Stomach smooth muscle (tissue), 2 donors: ENCODE results near the gene HRG.

ENCODE experiments used
- H3K27ac ChIP-seq: one replicate; pipeline ENCODE4 v1.7.0; 2013; ENCODE audit warnings: mild to moderate bottlenecking, low read length, inconsistent platforms
- H3K27me3 ChIP-seq, 2 donors: one replicate each; pipeline ENCODE4 v1.7.0; 2013; ENCODE audit warnings: low read length in 2 of 2; ENCODE audit not compliant: insufficient read depth in 2 of 2, control insufficient read depth in 1 of 2
- H3K36me3 ChIP-seq, 2 donors: one replicate each; pipeline ENCODE4 v1.7.0; 2013; ENCODE audit warnings: low read length in 2 of 2; ENCODE audit not compliant: control insufficient read depth in 2 of 2, insufficient read depth in 2 of 2
- H3K4me1 ChIP-seq: one replicate; pipeline ENCODE4 v1.7.0; 2013; ENCODE audit warnings: low read length; ENCODE audit not compliant: control insufficient read depth, insufficient read depth
- H3K4me3 ChIP-seq, 2 donors: one replicate each; pipeline ENCODE4 v1.7.0; 2013; ENCODE audit warnings: low read length in 2 of 2
- H3K9ac ChIP-seq, 2 donors: one replicate each; pipeline ENCODE4 v1.7.0; 2013; ENCODE audit warnings: low read length in 2 of 2, mild to moderate bottlenecking in 1 of 2
- H3K9me3 ChIP-seq, 2 donors: one replicate each; pipeline ENCODE4 v1.7.0; 2013; ENCODE audit warnings: low read length in 2 of 2; ENCODE audit not compliant: control insufficient read depth in 2 of 2
- donor health status: healthy.
- donor health status: Pancreatic carcinoma.

Gene HRG

GRCh38 chr3:186653984-186654383 is 11.8 kb upstream of the HRG start:
- Histone ChIP-seq H3K27ac (no peak overlapping the region), H3K9ac (no peak overlapping the region), H3K36me3 (no peaks in the 10 kb centered on the region), H3K4me1 (no peaks in the 10 kb centered on the region), H3K9me3 (no peaks in the 10 kb centered on the region), H3K4me3 (no peak overlapping the region), H3K27me3 (peaks cover 0 to 7% of the 10 kb centered on the region in 2 donors)

GRCh38 chr3:186663361-186664118 is 2.3 kb upstream of the HRG start:
- Histone ChIP-seq H3K9ac (no peak overlapping the region), H3K9me3 (no peaks in the 10 kb centered on the region), H3K27me3 (peaks cover 0 to 7% of the 10 kb centered on the region in 2 donors), H3K4me3 (no peak overlapping the region), H3K4me1 (no peaks in the 10 kb centered on the region), H3K36me3 (no peaks in the 10 kb centered on the region), H3K27ac (no peak overlapping the region)

- Histone ChIP-seq H3K4me1 (no peaks in the 10 kb centered on the region), H3K9me3 (no peaks in the 10 kb centered on the region), H3K27me3 (peaks cover 0 to 7% of the 10 kb centered on the region in 2 donors), H3K36me3 (no peaks in the 10 kb centered on the region), H3K9ac (no peak overlapping the region), H3K4me3 (no peak overlapping the region), H3K27ac (no peak overlapping the region)
These were observed 1.7 kb upstream of the HRG start for GRCh38 chr3:186664119-186664495.

- no peaks in the 10 kb centered on the region for H3K9me3 ChIP-seq
- no peaks in the 10 kb centered on the region for H3K4me1 ChIP-seq
- no peak overlapping the region for H3K4me3 ChIP-seq
- peaks cover 0 to 7% of the 10 kb centered on the region in 2 donors for H3K27me3 ChIP-seq
- no peaks in the 10 kb centered on the region for H3K36me3 ChIP-seq
- H3K9ac ChIP-seq: no peak overlapping the region
- H3K27ac ChIP-seq: no peak overlapping the region
These were observed 1.3 kb upstream of the HRG start for GRCh38 chr3:186664506-186664905.

GRCh38 chr3:186668426-186668825 is 2.6 kb downstream of the HRG start:
- Histone ChIP-seq H3K27me3 (peaks cover 0 to 7% of the 10 kb centered on the region in 2 donors), H3K36me3 (no peaks in the 10 kb centered on the region), H3K27ac (no peak overlapping the region), H3K9ac (no peak overlapping the region), H3K4me3 (no peak overlapping the region), H3K9me3 (no peaks in the 10 kb centered on the region), H3K4me1 (no peaks in the 10 kb centered on the region)

- no peak overlapping the region for H3K27ac ChIP-seq
- no peaks in the 10 kb centered on the region for H3K4me1 ChIP-seq
- no peaks in the 10 kb centered on the region for H3K36me3 ChIP-seq
- H3K9me3 ChIP-seq: no peaks in the 10 kb centered on the region
- peaks cover 0 to 9% of the 10 kb centered on the region in 2 donors for H3K27me3 ChIP-seq
- no peak overlapping the region for H3K9ac ChIP-seq
- no peak overlapping the region for H3K4me3 ChIP-seq
These were observed 3.7 kb downstream of the HRG start for GRCh38 chr3:186669378-186670084.

- H3K27ac ChIP-seq: no peak overlapping the region
- H3K36me3 ChIP-seq: no peaks in the 10 kb centered on the region
- no peaks in the 10 kb centered on the region for H3K9me3 ChIP-seq
These were observed 4.3 kb downstream of the HRG start for GRCh38 chr3:186670155-186670554.

GRCh38 chr3:186671051-186671450 is 5.2 kb downstream of the HRG start:
- H3K36me3 ChIP-seq: no peaks in the 10 kb centered on the region
- H3K4me3 ChIP-seq: no peak overlapping the region
- peaks cover 0 to 3% of the 10 kb centered on the region in 2 donors for H3K27me3 ChIP-seq
- H3K9me3 ChIP-seq: no peaks in the 10 kb centered on the region
- no peaks in the 10 kb centered on the region for H3K4me1 ChIP-seq
- no peak overlapping the region for H3K9ac ChIP-seq
- no peak overlapping the region for H3K27ac ChIP-seq

More at GRCh38 chr3:186670155-186670554, 4.3 kb downstream of the HRG start:
- Histone ChIP-seq H3K27me3 (peaks cover 0 to 7% of the 10 kb centered on the region in 2 donors), H3K9ac (no peak overlapping the region), H3K4me3 (no peak overlapping the region), H3K4me1 (no peaks in the 10 kb centered on the region)

GRCh38 chr3:186678604-186679003 is 12.8 kb downstream of the HRG start:
- Histone ChIP-seq H3K4me1 (no peaks in the 10 kb centered on the region), H3K27me3 (peaks cover 0 to 8% of the 10 kb centered on the region in 2 donors), H3K4me3 (no peak overlapping the region), H3K27ac (no peak overlapping the region), H3K36me3 (no peaks in the 10 kb centered on the region), H3K9me3 (no peaks in the 10 kb centered on the region), H3K9ac (no peak overlapping the region)

- peaks cover 0 to 6% of the 10 kb centered on the region in 2 donors for H3K27me3 ChIP-seq
- no peak overlapping the region for H3K27ac ChIP-seq
- no peaks in the 10 kb centered on the region for H3K4me1 ChIP-seq
- H3K9ac ChIP-seq: no peak overlapping the region
- no peaks in the 10 kb centered on the region for H3K9me3 ChIP-seq
- H3K4me3 ChIP-seq: no peak overlapping the region
- H3K36me3 ChIP-seq: no peaks in the 10 kb centered on the region
These were observed 13.3 kb downstream of the HRG start for GRCh38 chr3:186679151-186679550.

- H3K27ac ChIP-seq: no peak overlapping the region
- peaks cover 0 to 5% of the 10 kb centered on the region in 2 donors for H3K9me3 ChIP-seq
- H3K27me3 ChIP-seq: peaks cover 0 to 6% of the 10 kb centered on the region in 2 donors
- H3K4me1 ChIP-seq: no peaks in the 10 kb centered on the region
- H3K9ac ChIP-seq: no peak overlapping the region
- no peak overlapping the region for H3K4me3 ChIP-seq
- no peaks in the 10 kb centered on the region for H3K36me3 ChIP-seq
These were observed 15.1 kb downstream of the HRG start for GRCh38 chr3:186680869-186681268.
